ENCODE results near the gene AFAP1.

The AFAP1 gene

DNA sequence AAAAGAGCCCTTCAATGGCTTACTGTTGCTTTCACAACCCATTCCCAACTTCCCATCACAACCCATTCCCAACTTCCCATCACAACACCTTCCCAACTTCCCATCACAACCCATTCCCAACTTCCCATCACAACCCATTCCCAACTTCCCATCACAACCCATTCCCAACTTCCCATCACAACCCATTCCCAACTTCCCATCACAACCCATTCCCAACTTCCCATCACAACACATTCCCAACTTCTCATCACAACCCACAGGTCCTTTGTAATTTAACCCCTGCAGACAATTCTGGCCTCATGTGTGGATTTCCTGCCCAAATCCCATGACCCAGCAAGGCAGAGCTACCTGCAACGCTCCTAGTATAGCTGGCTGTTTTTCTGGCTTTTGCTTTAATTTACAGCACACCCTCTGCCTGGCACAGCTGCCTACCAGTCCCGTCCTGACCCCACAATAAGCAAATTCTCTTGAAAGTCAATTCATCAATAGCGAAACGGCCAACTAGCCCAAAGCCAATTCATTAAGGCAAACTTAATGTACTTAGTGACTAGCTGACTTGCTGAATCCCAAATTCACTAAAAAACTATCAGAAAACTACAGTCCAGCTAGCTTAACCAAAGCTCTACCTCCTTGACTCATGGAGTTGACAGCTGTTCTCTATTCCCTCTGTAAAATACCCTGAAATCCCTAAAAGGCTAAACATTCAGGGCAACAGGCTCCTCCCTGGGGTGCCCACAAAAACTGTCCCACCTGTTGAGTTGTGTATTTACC lies 75.6 kb downstream of the AFAP1 start:
- Histone ChIP-seq H3K36me3 (ENCODE audit: control insufficient read depth, insufficient read depth, low read length) (peaks cover 2% of the 10 kb centered on the region), H3K9ac (ENCODE audit: low read depth, low read length) (no peak overlapping the region), H3K27me3 (ENCODE audit: control insufficient read depth, insufficient read depth, low read length) (no peaks in the 10 kb centered on the region), H3K4me3 (ENCODE audit: low read depth, low read length) (no peak overlapping the region), H3K4me1 (ENCODE audit: control insufficient read depth, insufficient read depth, low read length) (peaks cover 16% of the 10 kb centered on the region), H3K9me3 (ENCODE audit: control insufficient read depth, insufficient read depth, low read length) (no peaks in the 10 kb centered on the region)

DNA sequence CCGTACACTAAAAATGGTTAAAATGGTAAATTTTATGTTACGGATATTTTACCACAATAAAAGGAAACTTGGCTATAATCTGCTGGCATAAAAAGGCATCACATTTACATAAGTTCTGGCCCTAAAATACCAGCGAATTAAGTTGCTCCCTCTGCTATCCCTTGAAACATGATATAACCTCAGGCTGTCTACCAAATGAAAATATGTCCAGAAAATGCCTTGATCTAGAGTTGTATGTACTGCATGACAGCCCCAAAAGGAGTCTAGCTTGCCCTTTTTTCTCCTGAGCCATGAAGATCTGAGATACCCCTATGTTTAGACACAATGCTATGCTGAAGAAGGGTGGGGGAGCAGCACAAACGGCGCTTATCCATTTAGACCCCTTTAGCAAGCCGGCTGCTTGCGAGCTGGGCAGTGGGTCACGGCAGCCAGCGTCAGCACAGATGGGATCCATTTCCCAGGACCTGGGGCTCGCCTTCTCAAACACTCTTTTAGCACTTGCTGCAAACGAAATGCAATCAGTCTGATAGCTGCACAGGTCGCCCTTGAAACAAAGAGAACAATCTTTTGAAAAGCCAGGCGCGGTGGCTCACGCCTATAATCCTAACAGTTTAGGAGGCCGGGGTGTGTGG lies 77.0 kb downstream of the AFAP1 start:
- Histone ChIP-seq H3K9ac (ENCODE audit: low read depth, low read length) (peak overlapping the region; percentile 16), H3K4me1 (ENCODE audit: control insufficient read depth, insufficient read depth, low read length) (peaks cover 16% of the 10 kb centered on the region), H3K9me3 (ENCODE audit: control insufficient read depth, insufficient read depth, low read length) (no peaks in the 10 kb centered on the region), H3K36me3 (ENCODE audit: control insufficient read depth, insufficient read depth, low read length) (no peaks in the 10 kb centered on the region), H3K4me3 (ENCODE audit: low read depth, low read length) (no peak overlapping the region), H3K27me3 (ENCODE audit: control insufficient read depth, insufficient read depth, low read length) (no peaks in the 10 kb centered on the region)

DNA sequence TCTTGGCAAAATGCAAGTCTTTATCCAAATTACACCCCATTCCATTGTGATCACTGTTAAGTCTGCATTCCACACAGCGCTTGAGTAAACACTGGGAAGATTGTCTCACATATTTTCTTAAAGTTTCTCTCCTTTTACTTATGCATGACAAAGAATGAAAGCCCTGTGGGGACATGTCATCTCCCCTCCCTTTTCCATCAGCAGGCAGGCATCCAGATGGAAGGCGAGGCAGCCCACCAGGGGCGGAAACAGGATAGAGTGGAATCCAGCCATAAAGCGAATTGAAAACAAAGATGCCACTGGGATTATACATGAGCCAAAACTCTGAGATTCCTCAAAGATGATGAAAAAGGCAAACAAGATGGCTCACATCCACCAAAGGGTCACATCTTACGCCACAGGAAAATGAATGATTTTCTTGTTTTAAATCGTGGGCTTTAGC lies 78.2 kb downstream of the AFAP1 start:
- Histone ChIP-seq H3K9ac (ENCODE audit: low read depth, low read length) (no peak overlapping the region), H3K9me3 (ENCODE audit: control insufficient read depth, insufficient read depth, low read length) (no peaks in the 10 kb centered on the region), H3K4me1 (ENCODE audit: control insufficient read depth, insufficient read depth, low read length) (peaks cover 16% of the 10 kb centered on the region), H3K36me3 (ENCODE audit: control insufficient read depth, insufficient read depth, low read length) (no peaks in the 10 kb centered on the region), H3K27me3 (ENCODE audit: control insufficient read depth, insufficient read depth, low read length) (no peaks in the 10 kb centered on the region), H3K4me3 (ENCODE audit: low read depth, low read length) (no peak overlapping the region)

- H3K27me3 ChIP-seq (ENCODE audit: control insufficient read depth, insufficient read depth, low read length) = no peaks in the 10 kb centered on the region
- H3K4me1 ChIP-seq (ENCODE audit: control insufficient read depth, insufficient read depth, low read length) = peaks cover 16% of the 10 kb centered on the region
- H3K36me3 ChIP-seq (ENCODE audit: control insufficient read depth, insufficient read depth, low read length) = peaks cover 2% of the 10 kb centered on the region
- H3K9me3 ChIP-seq (ENCODE audit: control insufficient read depth, insufficient read depth, low read length) = no peaks in the 10 kb centered on the region
- H3K9ac ChIP-seq (ENCODE audit: low read depth, low read length) = peak overlapping the region; percentile 2
- H3K4me3 ChIP-seq (ENCODE audit: low read depth, low read length) = no peak overlapping the region
These were observed 79.0 kb downstream of the AFAP1 start for GRCh38 chr4:7860600-7861163.

DNA sequence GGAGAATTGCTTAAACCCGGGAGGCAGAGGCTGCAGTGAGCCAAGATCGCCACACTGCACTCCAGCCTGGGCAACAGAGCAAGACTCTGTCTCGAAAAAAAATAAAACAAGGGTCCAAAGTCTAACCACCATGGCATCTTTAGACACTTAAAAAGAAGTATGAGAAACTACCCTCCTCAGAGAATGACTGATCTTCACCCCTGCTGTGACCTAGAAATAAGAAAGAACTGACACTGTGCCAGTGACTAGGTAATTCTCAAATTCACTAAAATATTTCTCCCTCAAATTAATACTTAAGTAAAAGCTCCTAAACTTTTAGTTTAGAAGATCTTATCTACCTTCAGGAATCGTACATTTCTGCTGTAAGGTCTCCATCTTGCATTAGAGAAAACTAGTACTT lies 80.3 kb downstream of the AFAP1 start:
- Histone ChIP-seq H3K9ac (ENCODE audit: low read depth, low read length) (no peak overlapping the region), H3K27me3 (ENCODE audit: control insufficient read depth, insufficient read depth, low read length) (no peaks in the 10 kb centered on the region), H3K9me3 (ENCODE audit: control insufficient read depth, insufficient read depth, low read length) (no peaks in the 10 kb centered on the region), H3K36me3 (ENCODE audit: control insufficient read depth, insufficient read depth, low read length) (peaks cover 6% of the 10 kb centered on the region), H3K4me1 (ENCODE audit: control insufficient read depth, insufficient read depth, low read length) (peaks cover 16% of the 10 kb centered on the region), H3K4me3 (ENCODE audit: low read depth, low read length) (no peak overlapping the region)

GRCh38 chr4:7858498-7858897 lies 81.2 kb downstream of the AFAP1 start:
- no peaks in the 10 kb centered on the region for H3K27me3 ChIP-seq (ENCODE audit: control insufficient read depth, insufficient read depth, low read length)
- H3K4me3 ChIP-seq (ENCODE audit: low read depth, low read length) = no peak overlapping the region
- no peaks in the 10 kb centered on the region for H3K9me3 ChIP-seq (ENCODE audit: control insufficient read depth, insufficient read depth, low read length)
- peaks cover 6% of the 10 kb centered on the region for H3K36me3 ChIP-seq (ENCODE audit: control insufficient read depth, insufficient read depth, low read length)
- no peak overlapping the region for H3K9ac ChIP-seq (ENCODE audit: low read depth, low read length)
- peaks cover 16% of the 10 kb centered on the region for H3K4me1 ChIP-seq (ENCODE audit: control insufficient read depth, insufficient read depth, low read length)

GRCh38 chr4:7857993-7858392 lies 81.7 kb downstream of the AFAP1 start:
- Histone ChIP-seq H3K9me3 (ENCODE audit: control insufficient read depth, insufficient read depth, low read length) (no peaks in the 10 kb centered on the region), H3K4me1 (ENCODE audit: control insufficient read depth, insufficient read depth, low read length) (peaks cover 14% of the 10 kb centered on the region), H3K9ac (ENCODE audit: low read depth, low read length) (no peak overlapping the region), H3K36me3 (ENCODE audit: control insufficient read depth, insufficient read depth, low read length) (peaks cover 10% of the 10 kb centered on the region), H3K4me3 (ENCODE audit: low read depth, low read length) (no peak overlapping the region), H3K27me3 (ENCODE audit: control insufficient read depth, insufficient read depth, low read length) (no peaks in the 10 kb centered on the region)

GRCh38 chr4:7857238-7857701 lies 82.4 kb downstream of the AFAP1 start:
- peaks cover 7% of the 10 kb centered on the region for H3K4me1 ChIP-seq (ENCODE audit: control insufficient read depth, insufficient read depth, low read length)
- no peak overlapping the region for H3K9ac ChIP-seq (ENCODE audit: low read depth, low read length)
- H3K27me3 ChIP-seq (ENCODE audit: control insufficient read depth, insufficient read depth, low read length) = no peaks in the 10 kb centered on the region
- H3K9me3 ChIP-seq (ENCODE audit: control insufficient read depth, insufficient read depth, low read length) = no peaks in the 10 kb centered on the region
- no peak overlapping the region for H3K4me3 ChIP-seq (ENCODE audit: low read depth, low read length)
- H3K36me3 ChIP-seq (ENCODE audit: control insufficient read depth, insufficient read depth, low read length) = peaks cover 10% of the 10 kb centered on the region

DNA sequence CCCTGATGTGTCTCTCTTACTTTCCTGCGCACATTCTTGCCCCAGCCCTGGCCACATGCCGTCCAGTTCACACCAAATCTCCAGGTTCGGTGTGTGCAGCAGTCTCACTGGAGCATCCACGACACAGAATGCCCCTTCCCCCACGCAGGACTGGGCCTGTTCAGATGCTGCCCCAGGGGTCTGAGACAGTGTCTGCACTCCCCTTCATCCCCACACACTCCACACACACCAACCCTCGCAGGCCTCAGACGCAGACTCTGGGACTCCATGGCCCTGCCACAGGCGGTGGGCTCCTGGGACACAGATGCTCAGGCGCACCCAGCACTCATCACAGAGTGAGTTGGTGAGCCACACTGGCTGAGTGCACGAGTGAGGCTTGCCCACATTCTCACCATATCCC lies 83.9 kb downstream of the AFAP1 start:
- Histone ChIP-seq H3K4me1 (ENCODE audit: control insufficient read depth, insufficient read depth, low read length) (no peaks in the 10 kb centered on the region), H3K27me3 (ENCODE audit: control insufficient read depth, insufficient read depth, low read length) (no peaks in the 10 kb centered on the region), H3K9ac (ENCODE audit: low read depth, low read length) (no peak overlapping the region), H3K4me3 (ENCODE audit: low read depth, low read length) (no peak overlapping the region), H3K9me3 (ENCODE audit: control insufficient read depth, insufficient read depth, low read length) (no peaks in the 10 kb centered on the region), H3K36me3 (ENCODE audit: control insufficient read depth, insufficient read depth, low read length) (peaks cover 10% of the 10 kb centered on the region)

DNA sequence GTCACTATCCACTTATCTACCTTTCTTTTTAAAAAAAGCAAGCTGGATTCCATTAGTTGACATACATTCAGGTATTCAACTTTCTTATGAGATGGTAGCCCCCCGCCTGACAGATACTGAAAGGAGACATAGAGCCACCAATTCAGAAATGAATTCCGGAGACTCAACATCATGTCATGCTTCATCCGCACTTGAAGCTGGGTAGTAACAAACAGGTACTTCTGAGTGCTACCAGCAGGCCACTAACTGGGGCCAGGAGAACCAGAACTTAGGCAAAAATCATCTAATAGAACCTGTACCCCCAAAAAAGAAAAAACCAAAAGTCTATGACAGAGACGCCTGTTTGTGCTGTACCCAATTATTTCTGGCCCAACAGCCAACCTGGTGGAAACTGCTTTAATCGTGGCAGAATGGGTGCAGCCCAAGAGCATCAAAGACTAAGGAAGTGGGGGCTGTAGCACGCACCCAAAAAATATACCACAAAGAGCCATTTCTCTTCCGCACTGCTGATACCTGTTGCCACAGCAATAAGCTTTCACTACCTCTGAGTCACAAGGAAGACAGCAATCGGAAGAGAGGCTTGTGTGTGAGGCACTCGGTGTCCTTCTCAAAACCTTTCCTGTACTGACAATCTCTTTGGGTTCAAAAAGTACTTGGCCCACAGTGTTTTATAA lies 84.8 kb downstream of the AFAP1 start:
- no peaks in the 10 kb centered on the region for H3K4me1 ChIP-seq (ENCODE audit: control insufficient read depth, insufficient read depth, low read length)

DNA sequence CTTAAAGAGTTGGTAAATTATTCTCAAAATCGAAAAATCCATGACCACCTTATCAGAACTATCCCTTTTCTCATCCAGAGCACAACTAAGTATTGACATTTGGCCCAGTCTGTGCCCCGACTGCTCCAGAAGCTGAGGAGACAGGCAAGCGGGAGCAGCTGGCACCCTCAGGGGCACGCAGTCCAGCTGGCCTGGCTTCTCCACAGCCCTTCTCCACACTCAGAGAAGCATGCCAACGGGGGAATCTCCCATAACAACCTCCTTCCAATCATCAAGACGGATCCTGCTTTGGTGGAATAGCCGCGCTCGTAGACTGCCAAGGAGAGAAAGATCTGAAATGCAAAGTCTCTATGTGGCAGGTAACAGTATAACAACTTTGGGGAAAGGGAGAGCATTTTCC lies 85.4 kb downstream of the AFAP1 start:
- Histone ChIP-seq H3K27me3 (ENCODE audit: control insufficient read depth, insufficient read depth, low read length) (no peaks in the 10 kb centered on the region), H3K9ac (ENCODE audit: low read depth, low read length) (no peak overlapping the region), H3K4me3 (ENCODE audit: low read depth, low read length) (no peak overlapping the region), H3K9me3 (ENCODE audit: control insufficient read depth, insufficient read depth, low read length) (no peaks in the 10 kb centered on the region), H3K36me3 (ENCODE audit: control insufficient read depth, insufficient read depth, low read length) (peaks cover 10% of the 10 kb centered on the region), H3K4me1 (ENCODE audit: control insufficient read depth, insufficient read depth, low read length) (no peaks in the 10 kb centered on the region)

More for the DNA sequence above, 84.8 kb downstream of the AFAP1 start:
- H3K27me3 ChIP-seq (ENCODE audit: control insufficient read depth, insufficient read depth, low read length) = no peaks in the 10 kb centered on the region
- H3K9me3 ChIP-seq (ENCODE audit: control insufficient read depth, insufficient read depth, low read length) = no peaks in the 10 kb centered on the region
- peaks cover 10% of the 10 kb centered on the region for H3K36me3 ChIP-seq (ENCODE audit: control insufficient read depth, insufficient read depth, low read length)
- H3K4me3 ChIP-seq (ENCODE audit: low read depth, low read length) = no peak overlapping the region
- no peak overlapping the region for H3K9ac ChIP-seq (ENCODE audit: low read depth, low read length)
